A375 (cell line): ENCODE data around the gene TSSK2. TPM values are rescaled to one million over a fixed set of nuclear protein-coding genes. Genes with fewer than 3 reads are reported as not detected.

Experiments
- total RNA-seq: library from RNA; depleted of rRNA; stranded (reverse); fragments of >200 nt; shearing (Covaris generic); gene quantifications from 2 replicates; pipeline ENCODE4 v1.2.3, GENCODE V29; 2014; rRNA removed

The TSSK2 gene
- not detected in 2 replicates for total RNA-seq

GRCh38 chr22:19130959-19131684 lies at the start of gene TSSK2:
Gene TSSK2, plus strand, starts transcription at chr22:19131308. Its CDS starts 92 bp downstream, at chr22:19131400.

GRCh38 chr22:19122143-19122751 lies 8.9 kb upstream of the TSSK2 start, which contains the start of gene DGCR2:
Gene DGCR2, minus strand, starts transcription at chr22:19122412. Its CDS starts 206 bp downstream, at chr22:19122206.

DNA sequence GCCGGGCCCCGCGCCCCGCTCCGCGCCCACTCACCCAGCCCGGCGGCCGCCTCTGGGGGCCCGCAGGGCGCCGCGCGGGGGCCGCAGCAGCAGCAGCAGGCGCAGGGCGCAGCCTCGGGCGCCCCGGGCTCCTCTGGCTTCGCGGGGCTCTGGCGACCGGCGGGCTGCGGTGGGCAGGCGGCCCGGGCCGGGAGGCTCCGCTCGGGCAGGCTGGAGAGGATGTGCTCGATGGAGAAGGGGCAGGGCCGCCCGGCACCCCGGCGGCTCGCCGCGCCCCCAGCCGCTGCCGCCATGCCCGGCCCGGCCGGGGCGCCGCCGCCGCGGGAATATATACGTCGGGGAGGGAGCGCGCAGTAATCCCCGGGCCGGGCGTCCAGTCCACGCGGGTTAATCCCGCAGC lies 18.9 kb downstream of the TSSK2 start, which contains the start of gene GSC2:
Gene GSC2, minus strand, starts transcription at position 302 of the 400 bp plus-strand sequence. Its CDS starts 9 bp downstream, at position 293.

DNA sequence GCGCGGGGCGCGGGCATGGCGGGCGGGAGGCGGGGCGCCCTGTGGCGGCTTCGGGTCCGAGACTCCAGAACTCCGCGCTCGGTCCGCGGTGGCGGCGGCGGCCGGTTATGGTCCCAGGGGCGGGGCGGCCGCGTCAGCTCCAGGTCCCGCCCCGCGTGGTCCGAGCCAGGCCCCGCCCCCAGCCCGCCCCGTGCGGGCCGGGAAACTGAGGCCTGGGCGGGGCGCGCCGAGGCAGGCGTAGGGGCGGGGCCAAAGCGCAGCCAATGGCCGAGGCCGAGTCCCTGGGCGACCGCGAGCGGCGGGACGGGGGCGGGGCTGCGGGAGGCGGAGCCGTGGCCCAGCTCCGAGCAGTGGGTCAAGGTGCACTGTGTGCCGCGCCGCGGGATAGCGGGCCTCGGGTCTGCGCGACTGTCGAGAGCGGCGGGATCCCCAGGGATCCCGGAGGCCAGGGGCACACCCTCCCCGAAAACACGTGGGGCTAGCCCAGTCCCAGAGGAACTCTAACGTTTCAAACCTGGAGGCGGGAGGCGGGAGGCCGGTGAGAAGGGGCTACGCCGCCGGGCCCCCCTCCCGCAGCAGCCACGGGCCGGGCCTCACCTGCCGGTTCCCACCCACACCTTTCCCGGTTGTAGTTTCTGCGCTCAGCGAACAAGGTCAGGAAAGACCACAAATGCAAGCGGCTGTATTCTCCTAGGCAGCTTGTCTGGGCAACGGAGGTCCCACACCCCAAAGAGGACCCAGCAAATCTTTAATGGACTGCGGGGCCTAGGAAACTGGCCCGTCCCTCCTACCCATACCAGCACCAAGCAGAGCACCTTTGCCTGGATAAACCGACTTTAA lies 47.8 kb downstream of the TSSK2 start, which contains the start of gene SLC25A1:
Gene SLC25A1, minus strand, starts transcription at position 80 of the 840 bp plus-strand sequence. Its CDS starts 63 bp downstream, at position 17.

Other genes starting within 250 kb of the TSSK2 start
- gene DGCR6, start 225.0 kb upstream of the TSSK2 start, total RNA-seq = 0.16 and 1.0 TPM in 2 replicates
- gene PRODH, start 195.0 kb upstream of the TSSK2 start, total RNA-seq = 0.58 and 0.75 TPM in 2 replicates
- 16.6 and 18.9 TPM in 2 replicates for gene DGCR2, start 8.9 kb upstream of the TSSK2 start, total RNA-seq
- gene ESS2, start 13.3 kb downstream of the TSSK2 start, total RNA-seq = 10.2 and 10.3 TPM in 2 replicates
- not detected in 2 replicates for gene GSC2, start 19.0 kb downstream of the TSSK2 start, total RNA-seq
- 76.6 and 94.2 TPM in 2 replicates for gene SLC25A1, start 47.4 kb downstream of the TSSK2 start, total RNA-seq
- gene CLTCL1, start 160.4 kb downstream of the TSSK2 start, total RNA-seq = 7.0 and 8.5 TPM in 2 replicates